NCI-H1930 (cell line): ENCODE measurements around the gene DAND5.

Experiments
- DNase-seq, 2 experiments: peaks; one replicate each; lab custom pipeline; 2025; lab: John Stamatoyannopoulos, UW

The DAND5 gene

DNA sequence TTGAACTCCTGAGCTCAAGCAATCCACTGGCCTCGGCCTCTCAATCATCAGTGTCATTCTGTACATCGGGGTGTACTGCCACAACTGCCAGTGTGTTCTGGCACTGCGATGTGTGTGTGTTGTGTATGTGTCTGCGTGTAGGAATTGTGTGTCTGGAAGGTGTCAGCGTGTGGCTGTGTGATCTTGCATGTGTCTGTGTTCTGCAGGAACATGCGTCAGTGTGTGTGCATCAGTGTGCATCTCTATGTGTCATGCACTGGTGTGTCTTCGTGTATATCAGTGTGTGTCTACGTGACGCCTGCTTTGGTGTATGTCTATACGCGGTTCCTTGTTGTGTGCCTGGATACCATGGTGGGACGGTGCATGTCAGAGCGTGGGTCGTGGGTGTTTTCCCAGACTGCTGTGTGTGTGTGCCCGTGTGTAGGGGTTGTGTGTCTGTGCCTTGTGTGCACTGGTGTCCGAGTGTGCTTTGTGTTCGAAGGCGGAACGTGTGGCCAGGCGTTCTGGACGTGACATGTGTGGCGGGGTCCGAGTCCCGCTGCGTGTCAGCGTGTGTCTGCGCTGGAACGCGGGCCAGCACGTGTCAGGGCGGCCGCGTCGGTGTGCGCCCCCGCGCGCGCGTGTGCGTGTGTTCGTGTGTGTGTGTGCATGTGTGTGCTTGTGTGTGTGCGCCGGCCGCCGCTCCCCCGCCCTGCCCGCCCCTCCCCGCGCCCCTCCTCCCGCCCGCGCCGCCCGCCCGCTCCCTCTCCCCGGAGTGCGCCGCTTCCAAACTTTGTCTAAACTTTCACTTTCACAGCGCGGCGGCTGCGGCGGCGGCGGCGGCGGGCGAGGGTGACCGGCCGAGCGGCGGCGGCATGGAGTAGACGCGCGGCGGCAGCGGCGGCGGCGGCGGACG lies 25.6 kb downstream of the DAND5 start, which contains the start of gene NFIX:
Gene NFIX, plus strand, starts transcription at position 775 of the 895 bp plus-strand sequence. CDS start 363 bp downstream, outside the sequence.
- no peak for DNase-seq

DNA sequence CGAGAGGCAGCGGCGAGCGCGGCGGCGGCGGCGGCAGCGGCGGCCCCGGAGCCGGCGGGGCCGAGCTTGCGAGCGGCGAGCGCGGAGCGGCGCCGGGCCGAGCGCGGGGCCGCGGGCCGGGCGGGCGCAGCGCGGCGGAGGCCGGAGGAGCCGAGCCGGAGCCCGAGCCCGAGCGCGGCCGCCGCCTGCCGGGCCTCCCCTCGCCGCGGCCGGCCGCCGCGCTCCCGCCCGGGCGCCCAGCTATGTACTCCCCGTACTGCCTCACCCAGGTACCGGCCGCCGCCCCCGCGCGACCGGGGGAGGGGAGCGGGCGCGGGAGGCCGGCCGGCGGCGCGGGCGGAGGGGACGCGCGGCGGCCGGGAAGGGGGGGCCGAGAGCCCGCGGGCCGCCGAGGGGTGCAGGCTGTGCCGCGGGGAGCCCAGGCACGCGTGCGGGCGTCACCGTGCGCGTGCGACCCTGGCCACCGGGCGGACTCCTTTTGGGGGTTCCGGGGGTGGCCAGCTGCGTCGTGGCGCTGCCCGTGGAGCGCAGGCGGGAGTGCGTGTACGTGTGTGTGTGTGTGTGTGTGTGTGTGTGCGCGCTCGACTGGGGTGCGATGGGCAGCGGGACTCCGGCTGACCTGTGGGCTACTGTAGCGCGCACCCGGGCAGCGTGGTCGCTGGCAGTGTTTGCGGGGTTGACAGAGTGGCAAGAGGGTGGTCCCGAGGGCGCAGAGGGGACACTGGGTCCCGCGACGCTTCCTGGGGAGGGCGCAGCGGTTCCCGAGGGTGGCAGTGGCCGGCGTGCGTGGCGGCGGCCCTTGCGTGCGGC lies 26.4 kb downstream of the DAND5 start:
- no peak for DNase-seq

DNA sequence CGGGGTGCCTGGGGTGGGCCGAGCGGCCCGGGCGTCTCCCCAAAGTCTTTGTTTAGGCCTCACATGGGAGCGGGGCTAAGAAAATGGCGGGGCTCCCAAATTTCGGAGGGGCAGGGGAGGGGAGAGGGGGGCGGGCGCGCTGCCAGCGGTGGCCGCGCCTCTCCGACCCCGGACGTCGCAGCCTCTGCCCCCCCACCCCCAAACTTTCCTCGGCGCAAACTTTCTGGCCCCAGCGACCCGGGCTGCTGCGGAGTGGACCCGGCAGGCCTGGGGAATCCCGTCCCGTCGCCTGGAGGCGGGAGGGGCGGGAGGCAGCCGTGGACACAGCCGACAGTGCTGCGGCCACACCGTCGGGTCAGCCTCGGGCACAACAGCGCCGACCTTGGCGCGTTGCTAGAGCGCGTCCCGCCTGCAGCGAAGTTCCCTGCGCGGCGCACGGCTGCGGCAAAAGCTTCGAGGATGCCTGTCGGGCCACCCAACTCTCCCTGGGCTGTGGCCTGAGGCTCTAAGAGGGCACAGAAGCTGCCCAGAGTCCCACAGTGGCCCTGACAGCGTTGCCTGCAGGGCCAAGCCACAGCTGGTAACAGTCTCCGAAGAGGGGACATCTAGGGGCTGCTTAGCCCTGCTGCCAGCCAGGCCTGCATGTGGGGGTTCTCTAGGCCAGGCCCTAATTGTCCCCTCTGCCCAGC lies 27.2 kb downstream of the DAND5 start:
- no peak for DNase-seq

DNA sequence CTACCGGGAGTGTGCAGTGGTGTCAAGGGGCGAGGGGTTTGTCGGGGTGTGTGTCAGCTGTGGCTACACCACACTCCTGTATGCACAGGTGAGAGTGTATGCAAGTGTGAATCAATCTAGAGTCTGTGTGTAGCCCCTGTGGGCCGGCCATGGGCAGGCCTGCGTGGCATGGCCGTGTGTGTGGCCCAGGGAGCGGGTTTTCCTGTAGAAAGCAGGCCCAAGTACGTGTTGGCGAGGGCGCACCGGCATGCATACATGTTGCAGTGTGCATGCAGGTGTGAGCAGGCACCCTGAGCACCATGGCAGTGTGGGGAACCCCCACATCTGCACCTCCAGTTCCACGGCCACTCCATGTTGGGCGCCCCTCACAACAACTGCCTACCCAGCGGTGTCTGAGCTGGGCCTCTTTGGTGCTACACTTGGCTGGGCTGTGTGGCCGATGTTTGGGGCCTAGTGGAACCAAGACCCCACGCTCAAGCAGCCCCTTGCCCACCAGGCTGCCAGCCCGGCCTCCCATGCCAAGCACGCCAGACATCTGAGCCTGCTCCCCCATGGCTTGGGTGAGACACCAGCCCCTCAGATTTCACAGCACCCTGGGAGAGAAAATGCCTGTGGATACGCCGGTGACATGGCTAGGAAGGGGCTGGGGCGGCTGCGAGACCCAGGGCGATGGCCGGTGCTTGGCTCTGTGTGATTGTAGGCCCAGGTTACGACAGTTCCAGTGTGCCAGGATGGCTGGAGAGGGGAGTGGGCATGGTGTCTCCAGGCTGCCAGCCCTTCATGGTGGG lies 28.0 kb downstream of the DAND5 start:
- no peak for DNase-seq

DNA sequence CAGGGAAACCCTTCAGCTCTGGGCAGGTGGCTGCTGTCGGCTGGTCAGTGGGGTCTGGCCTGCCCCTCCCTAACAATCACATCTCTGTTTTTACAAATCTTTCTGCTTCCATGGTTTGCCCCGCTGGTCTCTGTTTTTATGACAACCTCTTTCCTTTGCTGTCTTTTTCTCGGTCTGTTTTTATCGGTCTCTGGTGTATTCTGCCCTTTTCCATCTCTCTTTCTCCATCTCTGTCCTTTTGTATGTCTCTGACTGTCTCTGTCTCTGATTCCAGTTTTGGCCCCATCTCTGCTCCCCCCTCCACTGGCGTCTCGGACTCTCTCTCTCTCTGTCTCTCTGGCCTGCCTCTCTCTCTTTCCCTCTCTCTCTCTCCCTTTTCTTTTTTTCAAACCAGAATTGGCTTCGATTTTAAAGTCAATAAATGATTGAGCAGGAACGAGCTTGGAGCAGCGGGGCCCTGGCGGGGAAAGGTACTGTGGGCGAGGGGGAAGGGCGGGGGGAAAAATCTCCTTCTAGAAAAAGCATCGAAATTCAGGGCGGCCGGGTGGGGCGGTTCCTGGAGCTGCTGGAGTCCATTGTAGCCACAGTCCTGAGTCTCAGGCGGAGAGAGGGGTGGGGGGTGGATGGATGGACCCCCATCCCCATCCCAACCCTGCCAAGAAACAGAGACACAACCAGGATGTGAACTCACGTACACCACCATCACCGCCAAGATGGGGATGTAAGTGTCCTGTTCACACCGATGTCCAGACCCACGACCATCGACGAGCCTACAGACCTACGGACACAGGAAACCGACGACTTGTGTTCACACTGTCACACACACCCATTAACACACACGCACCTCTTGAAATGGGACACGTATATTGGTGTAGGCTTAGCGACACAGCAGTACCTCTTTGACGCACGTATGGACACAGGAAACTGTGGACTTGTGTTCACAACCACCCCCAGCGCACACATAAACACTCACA lies 28.9 kb downstream of the DAND5 start:
- no peak for DNase-seq

DNA sequence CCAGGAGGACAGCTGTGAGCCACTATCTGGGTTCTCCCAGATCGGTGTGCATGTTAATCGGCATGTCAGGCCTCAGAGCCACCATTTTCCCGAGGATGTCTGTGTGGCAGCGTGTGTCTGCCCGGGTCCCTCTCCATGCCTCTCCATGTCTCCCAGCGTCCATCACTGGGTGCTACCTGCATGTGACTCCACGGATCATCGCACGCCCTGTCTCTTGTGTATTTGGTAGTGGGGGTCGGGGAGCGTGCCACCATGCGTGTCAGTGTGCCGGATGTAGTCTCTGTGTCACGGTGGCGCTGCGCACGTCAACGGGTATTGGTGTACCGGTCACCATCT lies 31.8 kb downstream of the DAND5 start:
- no peak for DNase-seq

DNA sequence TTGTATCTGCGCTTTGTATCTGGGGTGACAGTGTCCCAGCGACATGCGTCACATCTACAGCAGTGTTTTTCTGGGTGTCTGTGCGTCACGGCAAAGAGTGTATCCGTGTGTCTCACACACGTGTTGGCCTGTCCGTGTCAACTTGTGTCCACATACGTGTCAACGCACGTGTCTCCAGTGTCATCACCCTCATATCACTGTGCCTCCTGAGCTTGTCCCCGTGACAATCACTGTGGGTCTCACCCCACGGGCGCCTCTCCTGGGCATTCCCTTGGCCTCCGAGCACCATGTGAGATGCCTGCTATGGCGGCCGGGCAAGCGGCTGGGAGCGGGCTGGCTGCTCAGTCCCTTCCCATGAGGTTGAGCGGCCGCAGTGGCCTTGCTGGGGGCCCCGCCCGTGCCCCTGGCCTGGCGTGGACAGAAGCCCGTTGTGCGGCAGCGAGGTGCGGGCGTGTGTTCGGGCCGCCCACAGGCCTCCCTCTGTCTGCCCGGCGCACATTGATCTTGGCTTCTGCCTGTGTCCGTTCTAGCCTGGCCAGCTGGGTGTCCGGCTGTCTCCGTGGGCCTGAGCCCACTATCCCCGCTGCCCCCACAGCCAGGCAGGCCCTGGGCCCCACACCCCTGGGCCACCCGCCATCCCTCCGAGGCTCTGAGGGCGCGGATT lies 32.3 kb downstream of the DAND5 start:
- no peak for DNase-seq

DNA sequence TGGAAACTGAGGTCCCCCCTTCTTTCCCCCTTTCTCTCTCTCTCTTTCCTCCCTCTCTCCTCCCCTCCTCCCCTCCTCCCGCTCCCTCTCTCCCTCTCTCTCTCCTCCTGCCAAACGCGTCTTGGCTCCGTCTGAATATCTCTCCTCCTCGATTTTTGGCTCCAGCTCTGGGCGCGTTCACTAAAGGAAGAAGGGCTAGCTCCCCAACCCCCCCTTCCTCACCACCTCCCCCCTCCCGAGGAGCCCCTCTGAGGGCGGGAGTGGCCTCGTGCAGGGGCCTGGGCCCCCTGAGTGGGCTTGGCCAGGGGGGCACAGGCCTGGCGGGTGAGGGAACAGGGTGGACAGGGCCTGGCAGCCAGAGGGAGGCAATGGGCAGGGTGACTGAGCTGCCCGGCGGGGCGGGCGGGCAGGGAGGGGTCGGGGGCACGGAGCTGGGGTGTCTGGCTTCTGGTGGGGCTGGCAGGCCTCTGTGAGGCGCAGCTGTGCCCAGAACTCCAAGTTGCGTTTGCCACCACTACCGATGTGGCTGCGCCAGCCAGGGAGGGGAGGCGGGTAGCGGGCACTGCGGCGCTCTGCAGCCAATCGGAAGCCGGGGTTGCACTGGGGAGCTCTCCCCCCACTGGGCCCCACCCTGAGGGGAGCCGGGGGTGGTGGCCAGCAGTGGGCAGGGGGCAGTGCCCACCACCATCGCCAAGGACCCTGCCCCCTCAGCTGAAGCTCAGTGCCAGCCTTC lies 33.0 kb downstream of the DAND5 start:
- no peak for DNase-seq

DNA sequence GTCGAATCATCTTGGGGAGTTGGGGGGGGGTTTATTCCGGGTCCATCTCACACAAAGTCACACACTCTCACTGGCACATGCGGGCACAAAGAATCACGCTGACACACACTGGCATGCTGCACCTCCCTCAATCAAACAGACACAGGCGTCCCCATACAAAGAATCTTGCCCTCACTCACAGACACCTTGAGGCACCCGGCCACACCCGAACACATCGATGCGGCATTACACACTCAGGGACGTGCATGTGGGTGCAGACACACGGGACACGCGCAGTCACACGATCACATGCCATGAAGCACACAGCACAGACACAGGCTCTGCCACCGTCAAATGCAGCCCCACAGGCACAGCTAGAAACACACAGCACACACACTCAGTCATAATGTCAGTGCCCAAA lies 33.7 kb downstream of the DAND5 start:
- DNase-seq: no peak

DNA sequence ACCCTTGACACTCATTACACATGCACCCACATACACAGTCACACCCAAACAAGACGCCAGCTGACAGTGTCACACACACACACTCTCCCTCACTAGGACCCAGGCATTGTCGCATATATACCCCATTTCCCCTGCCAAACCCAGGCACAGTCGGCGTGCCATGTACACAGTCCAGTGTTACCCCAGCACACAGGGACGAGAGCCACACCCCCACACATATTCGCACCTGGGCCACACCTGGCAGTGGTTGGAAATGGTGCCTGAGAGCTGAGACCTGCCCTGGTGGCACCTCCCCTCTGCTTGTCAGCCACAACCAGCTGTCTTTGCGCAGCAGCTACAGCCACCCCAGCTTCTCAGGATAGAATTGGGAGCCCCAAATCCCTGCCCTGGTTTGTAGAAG lies 34.9 kb downstream of the DAND5 start:
- no peak for DNase-seq

DNA sequence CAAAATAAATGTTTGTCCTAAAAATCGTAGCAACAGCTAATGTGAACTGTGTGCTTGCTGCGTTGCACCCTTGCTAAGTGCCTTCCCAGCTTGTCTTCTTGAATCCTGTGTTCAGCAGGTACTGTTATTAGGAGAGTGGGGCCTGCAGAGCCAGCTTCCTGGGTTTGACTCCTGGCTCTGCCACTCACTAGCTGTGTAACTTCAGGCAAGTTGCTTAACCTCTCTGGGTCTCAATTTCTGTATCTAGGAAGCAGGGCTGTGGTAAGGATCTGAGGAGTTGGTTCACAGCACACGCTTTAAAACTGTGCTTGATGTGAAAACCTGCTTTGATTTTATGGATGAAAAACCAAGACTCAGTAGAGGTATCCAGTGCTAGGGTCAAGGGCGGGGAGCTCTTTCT lies 35.9 kb downstream of the DAND5 start:
- DNase-seq: no peak

DNA sequence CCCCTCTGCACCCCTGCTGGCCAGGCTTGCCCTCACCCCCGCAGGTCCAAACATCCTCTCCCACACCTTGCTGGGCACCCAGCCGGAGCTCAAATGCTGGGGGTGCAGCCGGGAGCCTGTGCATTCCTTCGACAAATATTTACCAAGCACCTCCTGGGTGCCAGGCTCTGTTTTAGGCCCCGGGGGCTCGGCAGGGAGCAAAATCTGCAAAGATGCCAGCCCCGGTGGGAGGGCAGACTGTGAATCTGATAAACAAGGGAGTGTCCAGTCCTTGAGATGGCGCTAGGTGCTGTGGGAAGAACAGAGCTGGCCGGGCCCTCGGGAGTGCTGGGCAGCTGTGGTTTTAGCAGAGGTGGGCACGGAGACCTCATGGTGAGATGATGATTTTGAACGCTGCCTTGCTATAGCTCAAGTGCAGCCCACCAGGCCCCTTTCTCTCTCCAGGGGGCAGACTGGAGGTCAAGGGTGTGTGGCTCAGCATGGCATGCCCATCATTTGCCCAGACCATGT lies 36.5 kb downstream of the DAND5 start:
- DNase-seq: no peak

DNA sequence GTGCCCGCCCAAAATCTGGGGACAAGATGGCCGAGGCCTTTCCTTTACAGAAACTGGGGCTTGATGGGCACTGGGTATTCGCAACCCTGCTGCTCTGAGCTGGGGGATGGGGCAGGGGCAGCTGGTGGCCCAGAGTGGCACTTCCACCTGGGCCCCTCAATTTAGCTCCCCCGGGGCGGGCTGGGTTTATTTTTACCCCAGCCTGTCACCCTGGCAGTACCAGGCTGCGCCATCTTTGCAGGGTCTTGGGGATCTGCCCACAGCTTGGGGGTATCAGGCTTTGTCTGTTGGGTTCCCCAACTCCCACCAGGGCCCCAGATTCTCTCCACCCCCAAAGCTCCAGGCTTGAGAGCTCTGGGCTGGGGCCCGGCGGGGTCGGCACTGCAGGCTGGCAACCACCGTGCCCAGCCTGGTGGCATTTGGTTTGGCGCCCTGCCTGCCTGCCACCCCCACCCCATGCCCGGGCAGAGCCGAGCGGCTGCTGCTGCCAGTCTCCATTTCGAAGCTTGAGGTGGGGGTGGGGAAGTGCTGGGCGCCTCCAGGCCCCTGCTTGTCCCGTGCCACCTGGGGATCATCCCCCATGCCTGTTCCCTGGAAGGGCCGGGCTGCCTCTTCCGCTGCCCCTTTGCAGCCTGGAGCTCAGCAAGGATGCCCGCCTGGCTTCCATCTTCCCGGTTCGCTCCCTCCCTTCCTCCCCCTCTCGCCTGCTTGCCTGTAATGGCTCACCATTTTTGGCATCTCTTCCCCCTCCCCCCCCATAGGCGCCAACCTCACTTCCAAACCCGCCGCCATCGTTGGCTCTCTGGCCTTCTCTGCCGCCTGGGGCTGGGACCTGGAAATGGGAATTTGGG lies 37.3 kb downstream of the DAND5 start:
- no peak for DNase-seq

DNA sequence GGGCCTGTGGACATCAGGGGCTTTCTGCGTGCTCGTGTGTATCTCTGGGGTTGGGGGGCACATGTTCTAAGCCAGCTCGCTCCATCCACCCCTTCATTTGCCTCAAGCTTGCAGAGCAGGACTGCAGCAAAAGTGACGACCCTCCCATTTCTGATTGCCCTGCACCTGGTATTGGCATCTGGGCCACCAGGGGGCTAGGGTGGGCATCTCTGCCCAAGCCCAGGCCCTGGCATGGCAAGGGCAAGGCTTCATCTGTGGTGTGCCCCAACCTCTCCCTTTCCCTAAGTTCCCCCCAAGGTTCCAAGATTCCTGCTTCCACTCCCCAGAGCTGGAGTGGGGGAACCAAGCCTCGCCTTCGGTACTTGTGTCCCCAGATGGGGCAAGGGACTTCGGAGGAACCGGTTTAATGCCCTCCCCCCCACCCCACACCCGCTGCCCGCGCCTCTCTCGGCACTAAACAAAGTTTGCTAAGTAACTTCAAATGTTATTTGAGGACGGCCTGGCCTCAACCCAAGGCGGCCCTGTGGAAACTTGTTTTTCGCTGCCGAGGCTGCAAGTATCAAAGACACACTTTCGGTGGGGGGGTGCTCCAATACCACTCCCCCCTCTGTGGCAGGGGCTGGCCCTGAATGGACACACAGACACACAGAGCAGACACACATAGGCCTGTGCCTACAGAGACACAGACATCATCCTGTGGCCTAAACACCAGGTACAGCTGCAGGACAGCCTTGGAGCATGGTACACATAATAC lies 38.1 kb downstream of the DAND5 start:
- DNase-seq: no peak

DNA sequence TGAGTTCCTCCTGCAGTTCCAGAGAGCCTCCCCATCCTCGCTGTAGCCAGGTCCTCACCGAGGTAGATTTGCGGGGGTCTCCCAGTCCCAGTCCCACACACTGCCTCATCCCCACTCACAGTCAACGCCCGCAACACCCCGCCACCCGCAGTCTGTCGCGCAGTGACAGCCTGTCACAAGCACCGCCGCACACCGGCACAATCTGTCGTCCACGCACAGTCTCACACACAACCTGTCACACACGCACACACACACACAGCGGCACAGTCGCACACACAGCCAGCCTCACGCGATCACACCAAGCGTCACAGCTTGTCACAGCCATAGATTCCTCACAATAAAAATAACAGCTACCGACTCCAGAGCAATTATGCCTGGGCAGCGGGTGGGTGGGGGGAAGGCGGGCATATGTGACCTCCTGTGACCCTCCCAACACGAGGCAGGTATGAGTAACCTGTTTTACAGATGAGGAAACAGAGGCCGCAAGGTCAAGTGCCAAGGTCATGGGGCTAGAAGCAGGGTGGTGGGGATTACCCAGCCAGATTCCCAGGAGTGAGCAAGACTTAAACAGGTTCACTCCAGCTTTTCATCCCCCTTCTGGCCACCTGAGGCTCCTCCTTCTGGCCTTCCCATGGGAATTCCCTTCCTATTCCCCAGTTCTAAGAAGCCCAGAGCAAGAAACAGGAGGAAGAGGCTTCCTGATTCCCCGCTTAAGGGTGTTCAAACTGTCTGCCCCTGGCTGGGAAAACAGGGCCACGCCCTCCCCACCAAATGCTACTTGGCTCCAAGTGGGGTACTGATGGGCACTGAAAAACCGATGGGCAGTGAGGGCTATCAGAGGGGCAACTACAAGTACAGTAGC lies 39.8 kb downstream of the DAND5 start:
- DNase-seq: no peak
